ENCODE measurements around the gene CALD1.

DNA sequence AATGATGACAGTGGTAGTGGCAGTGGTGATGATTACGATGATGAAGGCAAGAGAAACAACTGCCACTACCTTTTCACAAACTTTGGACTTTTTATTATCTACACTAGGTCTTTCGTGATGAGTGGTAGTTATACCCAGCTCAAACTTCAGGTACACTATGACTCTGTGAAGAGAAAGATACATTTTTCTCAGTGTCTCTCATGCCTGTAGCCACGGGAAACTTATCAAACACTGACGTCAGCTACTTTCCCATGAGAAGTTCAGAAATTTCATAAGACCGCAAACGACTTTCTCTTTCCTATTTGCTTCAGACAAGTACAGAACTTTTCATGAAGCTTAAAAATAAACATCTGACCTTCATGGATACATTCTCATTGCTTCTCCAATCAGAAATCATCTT is 57.0 kb downstream of the CALD1 start:
- TF ChIP-seq, protein P1, sequence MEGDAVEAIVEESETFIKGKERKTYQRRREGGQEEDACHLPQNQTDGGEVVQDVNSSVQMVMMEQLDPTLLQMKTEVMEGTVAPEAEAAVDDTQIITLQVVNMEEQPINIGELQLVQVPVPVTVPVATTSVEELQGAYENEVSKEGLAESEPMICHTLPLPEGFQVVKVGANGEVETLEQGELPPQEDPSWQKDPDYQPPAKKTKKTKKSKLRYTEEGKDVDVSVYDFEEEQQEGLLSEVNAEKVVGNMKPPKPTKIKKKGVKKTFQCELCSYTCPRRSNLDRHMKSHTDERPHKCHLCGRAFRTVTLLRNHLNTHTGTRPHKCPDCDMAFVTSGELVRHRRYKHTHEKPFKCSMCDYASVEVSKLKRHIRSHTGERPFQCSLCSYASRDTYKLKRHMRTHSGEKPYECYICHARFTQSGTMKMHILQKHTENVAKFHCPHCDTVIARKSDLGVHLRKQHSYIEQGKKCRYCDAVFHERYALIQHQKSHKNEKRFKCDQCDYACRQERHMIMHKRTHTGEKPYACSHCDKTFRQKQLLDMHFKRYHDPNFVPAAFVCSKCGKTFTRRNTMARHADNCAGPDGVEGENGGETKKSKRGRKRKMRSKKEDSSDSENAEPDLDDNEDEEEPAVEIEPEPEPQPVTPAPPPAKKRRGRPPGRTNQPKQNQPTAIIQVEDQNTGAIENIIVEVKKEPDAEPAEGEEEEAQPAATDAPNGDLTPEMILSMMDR (IDR thresholded peaks at IDR 0.05) = no peak
- TF ChIP-seq POLR2AphosphoS5 (IDR thresholded peaks at IDR 0.05) = no peak
